GM12873 (cell line): Measurements from ENCODE around the gene SCN1A.

Experiments
- TF ChIP-seq, protein P1 (sequence below): IDR thresholded peaks from 2 replicates; pipeline ENCODE4 v1.5.1; 2012; ENCODE audit warnings: low read depth, mild to moderate bottlenecking, moderate library complexity, low read length, control low read depth; ENCODE audit not compliant: insufficient read depth; ENCODE audit errors: missing control alignments

The SCN1A gene

DNA sequence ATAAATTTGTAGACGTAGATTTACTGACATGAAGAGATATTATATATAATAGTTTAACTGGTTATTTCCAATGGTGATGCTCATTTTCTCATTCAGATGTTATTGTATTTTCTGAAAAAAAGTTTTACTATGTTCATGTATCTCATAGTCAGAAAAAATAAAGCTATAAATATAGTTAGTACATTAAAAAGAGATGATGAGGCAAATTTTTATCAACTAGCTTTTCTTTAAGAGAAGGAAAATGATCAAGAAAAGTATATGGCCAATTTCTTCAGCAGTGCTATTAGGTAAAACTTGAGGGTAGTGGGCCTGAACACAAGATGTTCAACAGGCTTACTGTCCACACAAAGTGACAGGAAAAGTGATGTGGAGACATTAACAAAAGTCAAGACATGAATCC is 186.0 kb downstream of the SCN1A start:
- TF ChIP-seq, protein P1, sequence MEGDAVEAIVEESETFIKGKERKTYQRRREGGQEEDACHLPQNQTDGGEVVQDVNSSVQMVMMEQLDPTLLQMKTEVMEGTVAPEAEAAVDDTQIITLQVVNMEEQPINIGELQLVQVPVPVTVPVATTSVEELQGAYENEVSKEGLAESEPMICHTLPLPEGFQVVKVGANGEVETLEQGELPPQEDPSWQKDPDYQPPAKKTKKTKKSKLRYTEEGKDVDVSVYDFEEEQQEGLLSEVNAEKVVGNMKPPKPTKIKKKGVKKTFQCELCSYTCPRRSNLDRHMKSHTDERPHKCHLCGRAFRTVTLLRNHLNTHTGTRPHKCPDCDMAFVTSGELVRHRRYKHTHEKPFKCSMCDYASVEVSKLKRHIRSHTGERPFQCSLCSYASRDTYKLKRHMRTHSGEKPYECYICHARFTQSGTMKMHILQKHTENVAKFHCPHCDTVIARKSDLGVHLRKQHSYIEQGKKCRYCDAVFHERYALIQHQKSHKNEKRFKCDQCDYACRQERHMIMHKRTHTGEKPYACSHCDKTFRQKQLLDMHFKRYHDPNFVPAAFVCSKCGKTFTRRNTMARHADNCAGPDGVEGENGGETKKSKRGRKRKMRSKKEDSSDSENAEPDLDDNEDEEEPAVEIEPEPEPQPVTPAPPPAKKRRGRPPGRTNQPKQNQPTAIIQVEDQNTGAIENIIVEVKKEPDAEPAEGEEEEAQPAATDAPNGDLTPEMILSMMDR, result no peak

DNA sequence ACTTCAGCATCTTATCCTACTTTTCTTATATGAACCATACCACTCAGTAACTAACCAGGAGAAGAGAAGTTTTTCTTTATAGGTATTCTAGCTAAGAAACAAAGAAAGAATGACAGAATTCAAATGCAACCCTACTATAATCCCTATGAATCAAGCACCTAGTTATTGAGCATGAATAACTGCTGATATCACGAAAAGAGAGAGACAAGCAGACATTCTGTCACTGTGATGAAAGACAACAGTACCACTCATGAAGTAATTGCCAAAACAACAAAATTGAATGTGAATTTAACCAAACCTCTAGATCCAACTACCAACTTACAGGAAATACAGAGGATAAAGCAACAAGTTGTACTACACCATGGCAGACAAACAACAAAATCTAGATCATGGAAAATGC is 189.6 kb downstream of the SCN1A start:
- TF ChIP-seq, protein P1, result no peak
